GM21515 (cell line): ENCODE results near the gene NGFR.
"Not testable (repeated sequence)": the region's sequence is repeated elsewhere in the genome, so short reads cannot be mapped to it uniquely, and the experiment has no call there.

Experiments
- ATAC-seq: cut with Tn5 transposase; IDR thresholded peaks from one replicate; pipeline ENCODE4 v1.9.1; 2021; ENCODE audit not compliant: unreplicated experiment

Gene NGFR

DNA sequence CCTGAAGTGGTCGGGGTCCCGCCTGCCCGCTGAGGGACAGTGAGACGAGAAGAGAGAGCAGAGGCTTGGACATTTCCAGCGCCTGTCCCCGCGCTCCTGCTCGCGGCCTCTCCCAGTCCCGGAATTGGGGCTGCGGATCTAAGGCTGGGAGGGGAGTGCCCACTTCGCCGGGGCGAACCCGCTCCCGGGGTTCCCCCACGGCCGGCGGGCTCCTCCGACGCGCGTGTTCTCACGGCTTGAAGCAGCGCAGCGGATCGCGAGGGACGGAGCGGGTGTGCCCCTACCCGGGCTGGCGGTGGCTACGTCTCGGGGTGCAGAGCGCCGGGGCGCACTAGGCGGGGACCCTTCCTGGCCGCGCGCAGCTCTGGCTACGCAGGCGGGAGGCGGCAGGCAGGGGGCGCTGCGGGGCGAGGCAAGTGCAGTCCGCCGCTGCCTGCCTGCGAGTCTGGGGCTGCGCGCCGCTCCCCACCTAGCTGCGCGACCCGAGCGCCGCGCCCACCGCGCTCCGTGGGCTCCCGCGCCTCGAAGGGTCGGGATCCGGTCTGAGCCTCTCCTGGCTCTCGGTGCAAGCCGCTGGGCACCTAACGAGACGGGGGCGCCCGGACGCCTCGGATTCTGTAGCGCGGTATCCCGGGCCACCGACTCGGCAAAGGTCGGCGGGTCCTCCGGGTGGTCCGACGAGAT, 1.2 kb downstream of the NGFR start:
- no peak for ATAC-seq

GRCh38 chr17:49496867-49497147, 1.7 kb downstream of the NGFR start:
- no peak for ATAC-seq

- ATAC-seq: no peak
Measured at GRCh38 chr17:49497148-49498028, 2.3 kb downstream of the NGFR start.

GRCh38 chr17:49498029-49498615, 3.0 kb downstream of the NGFR start:
- no peak for ATAC-seq

DNA sequence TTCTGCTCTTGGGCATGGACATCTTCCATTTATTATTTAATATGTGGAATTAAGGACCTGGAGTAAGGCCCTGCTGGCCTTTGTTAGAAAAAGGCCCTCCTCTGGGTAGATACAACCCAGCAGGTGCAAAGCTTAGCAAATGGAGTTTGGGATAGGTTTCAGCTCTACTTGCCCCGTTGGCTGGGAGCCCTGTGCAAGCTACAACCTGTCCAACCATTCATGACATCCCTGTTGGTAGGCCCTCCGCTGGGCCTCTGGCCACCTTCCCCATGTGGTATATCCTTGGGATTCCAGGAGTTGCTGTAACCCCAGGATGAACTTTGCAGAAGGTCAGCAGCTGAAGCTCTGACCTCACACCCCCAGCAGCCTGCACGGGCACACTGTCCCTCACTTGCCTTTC, 6.4 kb downstream of the NGFR start:
- no peak for ATAC-seq

DNA sequence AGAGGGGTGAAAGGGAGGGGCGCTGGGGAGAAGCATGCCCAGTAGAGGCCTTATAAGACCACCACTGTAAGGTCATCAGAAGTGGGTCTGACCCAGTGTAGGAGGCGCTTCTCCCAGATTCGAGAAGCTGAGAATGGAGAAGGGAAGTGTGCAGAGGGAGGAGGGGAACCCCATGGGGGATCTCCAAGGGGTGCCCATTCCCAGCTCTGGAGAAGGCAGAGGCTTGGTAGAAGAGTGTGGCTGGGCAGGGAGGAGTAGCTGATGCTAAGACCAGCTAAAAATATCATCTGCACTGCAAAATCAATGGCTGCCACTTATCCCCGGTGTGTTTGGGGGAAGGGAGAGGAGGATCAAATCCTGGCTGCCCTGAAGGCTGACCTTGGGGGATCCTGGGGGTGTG, 7.2 kb downstream of the NGFR start:
- ATAC-seq: no peak

GRCh38 chr17:49502680-49503079, 7.6 kb downstream of the NGFR start:
- ATAC-seq: not testable (repeated sequence)

- ATAC-seq: no peak
Measured at GRCh38 chr17:49504369-49504768, 9.3 kb downstream of the NGFR start.

DNA sequence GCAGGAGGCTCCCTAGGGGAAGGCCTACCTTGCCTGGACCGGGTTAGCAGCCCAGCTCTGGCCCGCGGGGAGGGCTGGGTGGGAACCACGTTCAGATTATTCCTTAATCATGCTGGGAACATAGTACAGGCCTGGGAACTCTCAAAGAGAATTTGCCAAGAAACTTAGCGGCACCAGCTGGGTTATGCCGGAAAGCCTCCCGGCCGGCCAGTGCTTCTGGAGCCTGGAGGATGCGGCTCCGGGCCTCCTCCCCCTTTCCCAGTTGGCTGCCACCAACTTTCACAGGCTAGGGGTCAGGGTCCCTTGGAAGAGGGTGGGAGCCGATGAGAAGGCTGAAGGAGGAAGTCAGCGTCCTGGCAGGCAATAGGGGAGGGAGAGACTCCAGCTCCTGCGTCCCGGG, 10.8 kb downstream of the NGFR start:
- ATAC-seq: no peak

DNA sequence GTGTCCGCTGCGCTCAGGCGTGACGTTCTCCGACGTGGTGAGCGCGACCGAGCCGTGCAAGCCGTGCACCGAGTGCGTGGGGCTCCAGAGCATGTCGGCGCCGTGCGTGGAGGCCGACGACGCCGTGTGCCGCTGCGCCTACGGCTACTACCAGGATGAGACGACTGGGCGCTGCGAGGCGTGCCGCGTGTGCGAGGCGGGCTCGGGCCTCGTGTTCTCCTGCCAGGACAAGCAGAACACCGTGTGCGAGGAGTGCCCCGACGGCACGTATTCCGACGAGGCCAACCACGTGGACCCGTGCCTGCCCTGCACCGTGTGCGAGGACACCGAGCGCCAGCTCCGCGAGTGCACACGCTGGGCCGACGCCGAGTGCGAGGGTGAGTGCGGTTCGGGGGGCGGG, 11.2 kb downstream of the NGFR start:
- no peak for ATAC-seq

- no peak for ATAC-seq
Measured at GRCh38 chr17:49508061-49508865, 13.2 kb downstream of the NGFR start.

GRCh38 chr17:49508866-49509587, 13.9 kb downstream of the NGFR start:
- no peak for ATAC-seq

DNA sequence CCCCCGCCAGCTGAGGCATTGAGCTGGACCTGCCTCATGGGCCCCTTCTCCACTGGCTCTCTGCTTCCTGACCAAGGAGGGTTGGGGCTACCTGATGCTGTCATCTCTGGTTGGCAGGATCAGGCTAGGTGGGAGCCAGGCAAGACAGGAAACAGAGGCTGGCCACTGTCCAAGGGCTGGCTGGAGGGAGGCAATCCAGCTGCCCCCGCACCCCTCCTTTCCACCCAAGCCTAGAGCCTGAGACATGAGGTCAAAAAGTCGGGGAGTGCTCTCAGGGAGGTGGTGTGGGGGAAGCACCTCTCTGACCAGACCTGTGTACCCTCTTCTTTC, 14.5 kb downstream of the NGFR start:
- no peak for ATAC-seq

DNA sequence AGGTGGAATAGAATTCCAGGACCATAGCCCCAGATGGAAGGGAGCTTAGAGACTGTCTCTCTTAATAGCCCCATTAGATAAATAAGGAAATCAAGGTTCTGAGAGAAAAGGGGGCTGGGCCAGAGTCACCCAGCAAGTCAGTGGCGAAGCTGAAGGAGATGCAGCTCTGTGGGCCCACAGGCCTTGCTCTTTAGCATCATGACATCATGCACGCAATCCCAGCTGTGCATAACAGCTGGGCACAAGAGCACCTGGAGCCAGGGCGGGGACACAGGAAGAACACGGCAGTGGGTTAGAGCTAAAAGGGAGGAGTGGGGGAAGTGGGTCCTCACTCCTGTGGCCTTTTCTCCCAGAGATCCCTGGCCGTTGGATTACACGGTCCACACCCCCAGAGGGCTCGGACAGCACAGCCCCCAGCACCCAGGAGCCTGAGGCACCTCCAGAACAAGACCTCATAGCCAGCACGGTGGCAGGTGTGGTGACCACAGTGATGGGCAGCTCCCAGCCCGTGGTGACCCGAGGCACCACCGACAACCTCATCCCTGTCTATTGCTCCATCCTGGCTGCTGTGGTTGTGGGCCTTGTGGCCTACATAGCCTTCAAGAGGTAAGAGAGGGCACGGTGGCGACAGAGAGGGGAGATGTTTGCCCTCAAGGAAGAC, 15.1 kb downstream of the NGFR start:
- ATAC-seq: no peak

DNA sequence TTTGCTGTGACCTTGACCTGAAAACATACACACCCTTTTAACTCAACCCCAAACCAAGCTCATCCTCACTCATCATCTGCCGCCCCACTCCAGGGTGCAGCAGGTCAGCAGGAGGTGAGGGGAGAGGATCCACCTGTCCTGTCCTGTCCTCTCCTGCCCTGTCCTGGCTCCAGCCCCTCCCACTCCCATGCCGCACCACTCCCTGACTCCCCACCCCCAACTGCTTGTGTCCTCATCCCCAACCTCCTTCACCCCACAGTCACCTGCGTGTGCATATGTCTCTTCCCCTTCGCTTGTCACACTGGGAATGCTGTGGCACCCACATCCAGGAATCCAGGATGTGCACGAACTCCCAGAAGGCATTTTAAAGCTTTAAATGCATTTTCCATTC, 15.6 kb downstream of the NGFR start:
- ATAC-seq: no peak

DNA sequence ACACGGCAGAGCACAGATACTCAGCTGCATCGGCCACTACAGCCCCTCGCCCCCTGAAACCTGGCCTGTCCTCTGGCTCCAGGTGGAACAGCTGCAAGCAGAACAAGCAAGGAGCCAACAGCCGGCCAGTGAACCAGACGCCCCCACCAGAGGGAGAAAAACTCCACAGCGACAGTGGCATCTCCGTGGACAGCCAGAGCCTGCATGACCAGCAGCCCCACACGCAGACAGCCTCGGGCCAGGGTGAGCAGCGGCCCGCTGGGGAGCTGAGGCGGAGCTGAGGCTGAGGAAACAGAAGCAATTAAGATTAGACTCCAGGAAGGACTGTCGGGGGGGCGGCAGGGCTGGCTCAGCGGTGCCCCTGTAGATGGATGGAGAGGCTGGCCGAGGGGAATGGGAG, 16.7 kb downstream of the NGFR start:
- ATAC-seq: no peak

DNA sequence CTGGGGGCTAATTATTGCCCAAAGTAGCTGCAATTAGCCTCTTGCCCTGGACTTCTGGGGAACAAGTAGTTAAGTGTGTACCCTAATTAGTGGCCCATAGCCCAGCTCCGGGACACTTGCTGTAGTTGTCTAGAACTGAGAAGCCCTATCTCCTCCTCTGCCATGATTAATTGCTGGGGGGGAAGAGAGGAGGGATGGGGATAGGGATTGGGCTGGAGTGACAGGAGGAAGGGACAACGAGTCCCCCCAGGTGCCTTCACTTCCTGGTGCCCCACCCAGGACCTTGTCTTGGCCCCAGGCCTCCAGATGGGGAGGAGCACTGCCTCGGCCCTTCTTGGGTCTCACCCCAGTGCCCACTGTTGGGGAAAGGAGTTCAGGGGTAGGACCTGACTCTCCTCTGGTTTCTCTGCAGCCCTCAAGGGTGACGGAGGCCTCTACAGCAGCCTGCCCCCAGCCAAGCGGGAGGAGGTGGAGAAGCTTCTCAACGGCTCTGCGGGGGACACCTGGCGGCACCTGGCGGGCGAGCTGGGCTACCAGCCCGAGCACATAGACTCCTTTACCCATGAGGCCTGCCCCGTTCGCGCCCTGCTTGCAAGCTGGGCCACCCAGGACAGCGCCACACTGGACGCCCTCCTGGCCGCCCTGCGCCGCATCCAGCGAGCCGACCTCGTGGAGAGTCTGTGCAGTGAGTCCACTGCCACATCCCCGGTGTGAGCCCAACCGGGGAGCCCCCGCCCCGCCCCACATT, 17.4 kb downstream of the NGFR start:
- ATAC-seq: no peak

DNA sequence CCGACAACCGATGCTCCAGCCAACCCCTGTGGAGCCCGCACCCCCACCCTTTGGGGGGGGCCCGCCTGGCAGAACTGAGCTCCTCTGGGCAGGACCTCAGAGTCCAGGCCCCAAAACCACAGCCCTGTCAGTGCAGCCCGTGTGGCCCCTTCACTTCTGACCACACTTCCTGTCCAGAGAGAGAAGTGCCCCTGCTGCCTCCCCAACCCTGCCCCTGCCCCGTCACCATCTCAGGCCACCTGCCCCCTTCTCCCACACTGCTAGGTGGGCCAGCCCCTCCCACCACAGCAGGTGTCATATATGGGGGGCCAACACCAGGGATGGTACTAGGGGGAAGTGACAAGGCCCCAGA, 17.9 kb downstream of the NGFR start:
- ATAC-seq: no peak

GRCh38 chr17:49513641-49514040, 18.5 kb downstream of the NGFR start:
- no peak for ATAC-seq
